NCI-H146 (cell line): ENCODE results near the gene P3H3.
"Not testable (repeated sequence)": the region's sequence is repeated elsewhere in the genome, so short reads cannot be mapped to it uniquely, and the experiment has no call there.

Source experiments
- DNase-seq: peaks from one replicate; lab custom pipeline; 2025; lab: John Stamatoyannopoulos, UW

P3H3 gene

GRCh38 chr12:6843118-6843902 lies 15.1 kb downstream of the P3H3 start:
- no peak for DNase-seq

DNA sequence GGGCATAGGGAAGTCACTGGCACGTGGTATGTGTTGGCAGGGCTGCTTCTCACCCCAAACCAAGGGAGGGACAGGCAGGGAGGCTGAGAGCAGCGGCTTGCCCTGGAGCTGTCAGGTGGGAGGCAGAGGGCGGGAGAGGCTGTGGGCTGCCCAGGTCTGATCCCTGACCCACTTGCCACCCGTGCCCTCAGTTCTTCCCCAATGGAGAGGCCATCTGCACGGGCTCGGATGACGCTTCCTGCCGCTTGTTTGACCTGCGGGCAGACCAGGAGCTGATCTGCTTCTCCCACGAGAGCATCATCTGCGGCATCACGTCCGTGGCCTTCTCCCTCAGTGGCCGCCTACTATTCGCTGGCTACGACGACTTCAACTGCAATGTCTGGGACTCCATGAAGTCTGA lies 17.2 kb downstream of the P3H3 start:
- DNase-seq, result no peak

DNA sequence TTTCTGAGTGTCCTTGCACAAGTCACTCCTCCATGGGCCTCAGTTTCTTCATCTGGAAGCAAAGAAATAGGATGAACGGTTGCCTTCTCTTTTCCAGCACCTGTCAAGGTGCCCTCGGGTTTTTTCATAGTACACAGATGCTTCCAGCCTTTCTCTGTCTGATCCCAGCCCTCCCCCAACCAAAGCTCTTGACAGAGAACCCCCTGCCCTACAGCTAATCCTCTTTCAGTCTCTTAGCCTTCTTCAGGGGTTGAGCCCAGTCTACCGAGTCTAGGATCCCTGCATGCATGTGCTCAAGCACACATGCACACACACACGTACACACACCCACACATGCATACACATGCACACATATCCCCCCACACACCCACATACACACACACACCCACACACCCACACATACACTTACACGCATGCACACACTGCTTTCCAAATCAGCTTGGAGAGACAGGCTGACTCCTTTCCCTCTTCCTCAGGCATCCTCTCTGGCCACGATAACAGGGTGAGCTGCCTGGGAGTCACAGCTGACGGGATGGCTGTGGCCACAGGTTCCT lies 18.2 kb downstream of the P3H3 start:
- no peak for DNase-seq

DNA sequence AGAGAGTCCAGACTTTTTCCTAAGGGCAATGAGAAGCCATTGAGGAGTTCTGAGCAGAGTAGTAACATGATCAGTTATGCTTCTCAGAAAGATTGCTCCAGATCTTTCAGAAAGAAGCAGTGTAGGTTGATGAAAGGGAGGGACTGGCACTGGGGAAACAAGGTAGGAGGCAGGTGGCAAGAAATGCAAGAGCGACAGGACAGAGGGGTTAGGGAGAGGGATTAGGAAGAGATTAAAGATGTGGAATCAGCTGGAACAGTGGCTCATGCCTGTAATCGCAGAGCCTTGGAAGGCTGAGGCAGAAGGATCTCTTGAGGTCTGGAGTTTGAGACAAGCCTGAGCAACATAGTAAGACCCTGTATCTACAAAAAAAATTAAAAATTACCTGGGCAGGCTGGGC lies 19.5 kb downstream of the P3H3 start:
- DNase-seq, result no peak

DNA sequence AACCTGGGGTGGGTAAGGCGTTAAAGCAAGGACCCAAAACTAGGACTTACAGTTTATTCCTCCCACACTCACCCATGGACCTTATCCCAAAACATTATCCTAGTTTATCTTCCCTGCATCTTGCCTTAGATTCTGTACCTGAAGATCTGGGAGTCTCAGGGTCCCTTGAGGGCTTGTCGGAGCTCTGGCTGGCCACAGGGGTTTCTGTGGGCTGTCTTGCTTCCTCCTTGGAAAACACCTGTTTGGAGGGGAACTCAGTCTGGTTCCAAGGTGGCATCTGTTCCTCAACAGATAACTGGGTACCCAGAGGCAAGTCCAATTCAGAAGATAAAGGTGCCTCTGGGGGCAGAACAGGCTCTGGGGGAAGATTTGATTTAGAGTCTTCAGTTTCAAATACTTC lies 21.2 kb downstream of the P3H3 start:
- DNase-seq, result no peak

GRCh38 chr12:6849976-6850560 lies 21.9 kb downstream of the P3H3 start:
- no peak for DNase-seq

DNA sequence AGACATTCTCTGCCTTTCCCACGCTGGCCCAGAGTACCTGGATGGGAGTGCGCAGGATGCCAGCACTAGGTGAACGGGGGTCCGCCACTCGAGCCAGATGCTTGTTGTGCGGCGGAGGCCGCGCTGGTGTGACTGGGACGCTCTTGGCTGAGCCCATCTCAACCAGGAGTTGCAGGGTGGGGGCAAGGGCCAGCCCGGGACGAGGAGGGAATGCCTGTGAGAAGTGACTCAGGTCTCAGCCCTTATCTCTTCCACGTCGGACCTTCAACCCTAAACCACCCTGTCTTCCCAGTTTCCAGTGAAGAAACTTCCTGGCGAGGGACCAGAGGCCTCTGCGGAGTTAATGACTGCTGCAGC lies 22.6 kb downstream of the P3H3 start:
- DNase-seq, result no peak

- peak; percentile 100 for DNase-seq
Measured at GRCh38 chr12:6851153-6851920, 23.1 kb downstream of the P3H3 start, which contains the start of gene CDCA3. Gene CDCA3, minus strand, starts transcription at chr12:6851286. Its CDS starts 334 bp downstream, at chr12:6850952.

- DNase-seq, result peak; percentile 100
Measured at GRCh38 chr12:6851921-6852650, 23.9 kb downstream of the P3H3 start, which contains the start of gene USP5. Gene USP5, plus strand, starts transcription at chr12:6852150. Its CDS starts 30 bp downstream, at chr12:6852180.

GRCh38 chr12:6852651-6853354 lies 24.6 kb downstream of the P3H3 start:
- DNase-seq, result peak; percentile 68

DNA sequence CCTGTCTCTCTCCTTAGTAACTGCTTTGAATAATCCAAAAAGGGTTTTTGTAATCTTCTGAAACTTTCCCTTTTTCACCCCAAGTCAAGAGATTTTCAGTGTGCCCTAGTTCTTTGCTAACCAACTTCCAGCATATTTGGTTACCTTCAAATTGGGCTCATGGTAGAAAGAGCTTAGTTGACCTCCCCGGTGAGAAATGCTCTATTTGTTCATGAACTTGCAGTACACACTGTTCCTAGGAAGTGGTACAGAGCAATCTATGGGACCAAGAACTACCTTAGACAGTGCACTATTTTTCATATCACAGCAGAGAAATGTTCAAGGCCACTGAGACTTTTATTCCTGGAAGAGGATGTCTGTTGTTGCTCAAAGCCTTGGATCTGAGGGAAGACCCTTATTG lies 25.4 kb downstream of the P3H3 start:
- DNase-seq, result no peak

DNA sequence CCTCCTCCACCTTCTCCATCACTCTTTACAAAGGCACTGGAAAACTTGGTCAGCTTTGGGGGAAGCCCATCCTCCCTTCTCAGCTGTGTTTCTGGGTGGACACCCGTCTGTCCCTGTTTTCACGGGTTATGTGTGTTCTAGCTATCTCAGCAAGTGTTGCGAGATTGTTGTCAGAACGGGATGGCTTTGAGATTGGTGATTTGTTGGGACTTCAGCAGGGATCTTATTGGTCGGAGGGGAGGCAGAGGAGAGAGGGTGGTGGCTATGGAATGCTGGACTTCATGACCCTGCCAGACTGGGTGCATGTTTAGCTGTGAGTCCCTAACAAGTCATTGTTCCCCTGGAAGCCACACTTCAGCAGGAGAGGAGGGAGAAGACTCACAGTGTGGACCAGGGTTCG lies 25.8 kb downstream of the P3H3 start:
- DNase-seq, result no peak

DNA sequence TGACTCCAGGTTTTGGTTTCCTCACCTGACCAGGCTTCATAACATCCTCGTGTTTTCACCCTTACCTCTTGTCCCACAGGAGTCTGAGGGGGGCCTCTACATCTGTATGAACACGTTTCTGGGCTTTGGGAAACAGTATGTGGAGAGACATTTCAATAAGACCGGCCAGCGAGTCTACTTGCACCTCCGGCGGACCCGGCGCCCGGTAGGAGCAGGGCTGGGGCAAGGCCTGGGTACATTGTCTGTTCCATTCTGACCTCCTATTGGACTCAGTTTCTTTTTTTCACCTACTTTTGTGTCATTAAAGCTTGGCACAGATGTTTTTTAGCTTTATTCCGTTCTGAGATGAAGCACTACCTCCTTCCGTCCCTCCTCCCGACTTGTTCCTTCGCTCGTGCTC lies 27.1 kb downstream of the P3H3 start:
- DNase-seq, result no peak

DNA sequence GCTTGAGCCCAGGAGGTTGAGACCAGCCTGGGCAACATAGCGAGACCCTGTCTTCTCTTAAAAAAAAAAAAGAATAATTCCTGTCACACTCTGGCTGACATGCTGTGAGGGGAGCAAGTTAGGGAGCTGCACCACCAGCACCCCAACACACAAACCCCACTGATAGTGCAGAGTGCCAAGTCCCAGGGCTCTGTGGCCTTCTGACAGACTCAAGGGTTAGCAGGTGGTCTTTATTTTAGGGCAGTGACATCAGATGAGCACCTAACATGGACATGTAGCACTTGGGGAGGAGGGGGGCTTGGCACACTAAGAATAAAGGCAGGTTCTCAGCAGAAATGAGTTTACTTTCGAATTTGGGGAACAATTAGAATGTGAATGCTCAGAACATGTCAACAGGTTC lies 30.6 kb downstream of the P3H3 start:
- no peak for DNase-seq

- no peak for DNase-seq
Measured at GRCh38 chr12:6860116-6860515, 31.9 kb downstream of the P3H3 start.

- no peak for DNase-seq
Measured at GRCh38 chr12:6860942-6861341, 32.7 kb downstream of the P3H3 start.

GRCh38 chr12:6861391-6861790 lies 33.2 kb downstream of the P3H3 start:
- DNase-seq, result no peak

DNA sequence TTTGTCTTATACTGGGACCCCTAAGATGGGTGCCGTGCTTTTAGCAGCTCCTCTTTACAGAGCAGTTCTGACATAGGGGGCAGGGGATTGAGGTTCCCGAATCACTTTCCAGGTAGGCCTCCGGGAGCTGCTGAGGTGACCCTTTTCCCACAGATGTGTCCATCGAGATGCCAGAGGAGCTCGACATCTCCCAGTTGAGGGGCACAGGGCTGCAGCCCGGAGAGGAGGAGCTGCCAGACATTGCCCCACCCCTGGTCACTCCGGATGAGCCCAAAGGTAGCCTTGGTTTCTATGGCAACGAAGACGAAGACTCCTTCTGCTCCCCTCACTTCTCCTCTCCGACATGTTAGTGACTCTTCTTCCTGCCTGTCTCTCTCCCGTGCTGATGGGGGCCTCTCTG lies 34.8 kb downstream of the P3H3 start:
- DNase-seq, result no peak

- no peak for DNase-seq
Measured at GRCh38 chr12:6863586-6864321, 35.5 kb downstream of the P3H3 start.

DNA sequence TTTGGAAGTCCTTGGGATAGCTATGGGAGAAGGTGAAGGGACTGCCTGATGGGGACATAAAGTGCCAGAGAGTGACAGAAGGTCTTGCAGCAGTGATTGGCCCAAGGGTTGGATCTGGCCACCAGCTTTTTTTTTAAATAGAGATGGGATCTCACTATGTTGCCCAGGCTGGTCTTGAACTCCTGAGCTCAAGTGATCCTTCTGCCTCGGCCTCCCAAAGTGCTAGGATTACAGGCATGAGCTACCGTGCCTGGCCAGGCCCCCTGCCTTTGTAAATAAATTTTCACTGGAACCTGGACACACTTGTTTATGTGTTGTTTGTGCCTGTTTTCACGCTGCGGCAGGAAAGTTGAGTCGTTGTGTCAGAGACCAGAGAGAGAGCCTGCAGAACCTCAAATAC lies 37.1 kb downstream of the P3H3 start:
- not testable (repeated sequence) for DNase-seq
